UCSD-AML1 (cell line): Measurements from ENCODE around the gene NPIPB8.
"Not testable (repeated sequence)": the region's sequence is repeated elsewhere in the genome, so short reads cannot be mapped to it uniquely, and the experiment has no call there.

ENCODE experiments used
- DNase-seq: peaks from one replicate; lab custom pipeline; 2025; ENCODE audit not compliant: unreplicated experiment; lab: John Stamatoyannopoulos, UW

NPIPB8 gene

DNA sequence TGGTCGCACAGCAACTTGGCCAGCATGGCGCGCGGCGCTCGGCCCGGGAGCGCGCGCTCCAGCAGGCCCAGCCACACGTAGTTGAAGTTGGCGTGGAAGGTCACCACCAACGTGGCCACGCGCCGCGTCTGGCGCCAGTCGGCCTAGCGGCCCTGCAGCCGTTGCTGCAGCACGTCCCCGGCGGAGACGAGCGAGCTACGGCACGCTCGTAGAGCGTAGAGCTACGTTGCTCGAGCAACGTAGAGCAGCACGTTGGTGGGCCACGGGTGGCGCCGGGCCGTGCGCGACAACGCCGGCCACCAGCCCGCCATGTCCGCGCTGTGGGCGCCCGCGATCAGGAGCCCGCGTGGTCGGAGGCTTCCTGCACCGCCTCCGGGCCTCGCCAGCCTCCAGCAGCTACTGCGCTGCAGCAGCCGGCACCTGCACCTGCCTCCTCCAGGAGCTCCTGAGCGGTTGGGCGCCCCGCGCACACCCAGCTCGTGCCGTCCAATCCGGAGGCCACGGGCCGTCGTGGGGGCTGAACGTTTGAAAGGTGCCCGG lies 14.6 kb upstream of the NPIPB8 start:
- peak; percentile 79 for DNase-seq

DNA sequence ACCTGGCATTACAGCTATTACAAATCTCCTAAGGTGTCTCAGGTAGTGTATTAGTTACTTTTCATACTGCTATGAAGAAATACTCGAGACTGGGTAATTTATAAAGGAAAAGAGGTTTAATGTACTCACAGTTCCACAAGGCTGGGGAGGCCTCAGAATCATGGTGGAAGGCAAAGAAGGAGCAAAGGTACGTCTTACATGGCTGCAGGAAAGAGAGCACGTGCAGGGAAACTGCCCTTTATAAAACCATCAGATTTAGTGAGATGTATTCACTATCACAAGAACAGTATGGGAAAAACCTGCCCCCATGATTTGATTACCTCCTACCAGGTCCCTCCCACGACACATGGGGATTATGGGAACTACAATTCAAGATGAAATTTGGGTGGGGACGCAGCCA lies 7.0 kb upstream of the NPIPB8 start:
- not testable (repeated sequence) for DNase-seq

DNA sequence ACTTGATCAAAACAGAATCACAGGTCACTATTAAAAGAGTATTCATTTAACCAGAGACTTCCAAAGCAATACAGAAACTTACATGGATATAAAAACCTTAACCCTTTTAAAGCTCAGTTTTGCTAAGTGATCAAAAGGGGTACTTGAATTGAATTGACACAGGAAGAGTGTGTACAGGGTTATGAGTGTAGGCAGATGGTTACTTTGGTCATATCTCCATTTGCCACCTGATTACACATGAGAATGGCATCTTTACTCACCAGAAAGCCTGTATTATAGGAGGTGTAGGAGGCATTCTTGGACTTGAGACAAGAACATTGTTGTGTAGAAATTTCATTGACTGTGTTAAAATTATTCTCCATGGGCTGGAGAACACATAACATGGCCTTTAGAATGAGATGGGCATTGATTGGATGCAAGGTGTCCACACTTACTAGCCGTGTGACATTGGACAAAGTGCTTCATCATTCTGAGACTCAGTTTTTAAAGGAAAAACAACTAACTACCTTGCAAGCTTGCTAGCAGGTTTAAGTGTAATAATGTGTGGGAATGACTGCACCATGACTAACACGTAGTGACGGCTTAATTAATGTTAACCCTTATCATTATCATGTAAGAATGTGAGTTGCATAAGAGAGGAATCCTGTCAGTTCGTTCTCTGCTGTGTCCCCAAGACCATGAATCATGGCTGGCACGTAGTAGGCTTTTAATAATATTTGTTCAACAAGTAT lies 1.6 kb upstream of the NPIPB8 start:
- not testable (repeated sequence) for DNase-seq

DNA sequence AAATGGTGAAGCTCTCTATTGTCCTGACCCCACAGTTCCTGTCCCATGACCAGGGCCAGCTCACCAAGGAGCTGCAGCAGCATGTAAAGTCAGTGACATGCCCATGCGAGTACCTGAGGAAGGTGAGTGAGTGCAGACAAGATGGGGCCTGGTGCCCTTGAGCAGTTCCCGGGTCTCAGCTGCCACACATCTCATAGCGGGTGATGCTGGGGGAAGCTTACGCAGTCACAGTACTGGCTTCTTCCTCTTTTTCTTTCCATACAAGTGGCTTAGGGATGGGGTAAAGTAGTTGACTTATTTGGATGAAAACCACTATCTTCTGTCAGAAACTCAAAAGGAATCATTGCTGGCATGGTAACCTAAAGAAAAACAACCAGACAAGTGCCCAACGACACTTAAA lies 494 bp downstream of the NPIPB8 start:
- not testable (repeated sequence) for DNase-seq

DNA sequence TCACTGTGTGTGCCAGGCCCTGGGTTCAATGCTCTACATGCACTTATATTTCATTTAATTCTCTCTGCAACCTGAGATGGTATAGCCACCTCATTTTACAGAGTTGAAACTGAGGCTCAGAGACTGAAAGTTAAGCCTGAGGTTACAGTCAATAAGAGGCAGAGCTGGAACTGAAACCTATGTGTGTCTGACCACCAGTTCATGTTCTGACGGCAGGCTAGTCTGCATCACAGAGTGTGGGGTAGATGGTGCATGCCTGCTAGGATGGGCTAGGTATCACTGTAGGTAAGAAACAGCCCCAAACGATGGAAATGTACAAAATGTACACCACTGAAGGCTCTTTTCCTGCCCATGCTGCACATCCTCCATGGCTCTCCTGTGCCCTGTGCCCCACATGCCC lies 2.1 kb downstream of the NPIPB8 start:
- not testable (repeated sequence) for DNase-seq

DNA sequence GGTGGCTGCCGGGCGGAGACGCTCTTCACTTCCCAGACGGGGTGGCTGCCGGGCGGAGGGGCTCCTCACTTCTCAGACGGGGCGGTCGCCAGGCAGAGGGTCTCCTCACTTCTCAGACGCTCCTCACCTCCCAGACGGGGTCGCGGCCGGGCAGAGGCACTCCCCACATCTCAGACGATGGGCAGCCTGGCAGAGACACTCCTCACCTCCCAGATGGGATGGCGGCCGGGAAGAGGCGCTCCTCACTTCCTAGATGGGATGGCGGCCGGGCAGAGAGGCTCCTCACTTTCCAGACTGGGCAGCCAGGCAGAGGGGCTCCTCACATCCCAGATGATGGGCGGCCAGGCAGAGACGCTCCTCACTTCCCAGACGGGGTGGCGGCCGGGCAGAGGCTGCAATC lies 28.4 kb downstream of the NPIPB8 start:
- DNase-seq, result not testable (repeated sequence)

DNA sequence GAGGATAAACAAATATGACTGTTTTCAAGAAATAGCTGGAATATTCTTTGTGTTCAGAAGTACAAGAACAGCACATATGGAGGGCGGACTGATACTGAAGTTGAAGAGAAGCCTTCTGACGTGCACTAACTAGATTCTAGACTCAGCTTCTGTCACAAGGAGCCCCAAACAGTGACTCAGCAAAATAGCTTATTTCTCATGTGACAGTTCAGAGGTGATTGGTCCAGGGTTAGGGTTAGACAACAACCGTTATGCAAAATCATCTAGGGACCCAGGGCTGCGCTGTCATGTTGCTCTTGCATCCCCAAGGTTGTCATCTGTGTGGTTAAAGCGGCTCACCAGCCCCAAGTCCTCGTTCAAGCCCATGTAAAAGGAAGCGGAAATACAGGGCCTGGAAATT lies 29.6 kb downstream of the NPIPB8 start:
- DNase-seq, result not testable (repeated sequence)

DNA sequence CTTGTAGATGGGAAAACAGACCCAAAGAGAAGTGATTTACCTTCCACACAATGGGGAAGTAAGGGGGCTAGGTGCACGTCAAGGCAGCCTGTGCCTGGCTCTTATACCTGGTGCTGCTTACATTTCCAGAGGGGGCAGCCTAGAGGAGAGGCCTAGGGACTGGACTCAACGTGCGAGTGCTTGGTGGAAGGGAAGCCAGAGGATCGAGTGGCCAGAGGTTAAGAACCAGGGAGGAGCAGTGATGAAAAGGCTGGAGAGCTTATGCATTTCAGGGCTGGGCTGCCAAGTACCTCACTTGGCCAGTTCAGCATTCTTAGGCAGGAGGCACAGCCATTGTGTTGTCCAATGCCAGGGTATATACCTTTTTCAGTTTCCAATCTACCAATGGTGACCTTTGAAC lies 30.3 kb downstream of the NPIPB8 start:
- not testable (repeated sequence) for DNase-seq

DNA sequence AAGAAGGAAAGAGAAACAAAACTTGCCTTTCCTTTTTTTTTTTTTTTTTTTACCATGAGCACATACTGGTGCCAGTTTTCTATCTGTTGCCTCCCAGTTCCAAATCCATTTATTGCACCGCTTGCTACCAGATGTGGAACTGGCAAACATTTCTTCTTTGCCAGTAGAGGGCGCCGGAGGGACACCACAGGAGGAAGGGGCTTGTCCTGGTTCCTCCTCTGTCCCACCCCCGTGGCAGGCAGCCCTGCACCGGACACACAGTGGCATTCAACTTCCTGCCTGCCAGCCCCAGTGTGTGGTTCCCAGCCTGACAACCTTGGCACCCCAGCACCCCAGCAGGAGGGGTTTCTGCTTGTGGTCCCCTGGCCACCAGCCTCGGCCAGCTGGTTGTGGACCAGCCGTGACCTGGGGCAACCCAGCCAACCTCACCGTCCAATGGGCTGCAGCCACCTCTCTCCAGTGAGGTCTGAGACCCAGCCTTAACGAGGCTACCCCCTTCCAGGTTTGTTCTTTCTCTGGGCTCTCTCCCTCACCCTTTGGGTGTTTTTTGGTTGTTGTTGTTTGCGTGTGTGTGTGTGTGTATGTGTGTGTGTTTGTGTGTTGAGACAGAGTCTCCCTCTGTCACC lies 50.6 kb downstream of the NPIPB8 start:
- DNase-seq, result not testable (repeated sequence)

DNA sequence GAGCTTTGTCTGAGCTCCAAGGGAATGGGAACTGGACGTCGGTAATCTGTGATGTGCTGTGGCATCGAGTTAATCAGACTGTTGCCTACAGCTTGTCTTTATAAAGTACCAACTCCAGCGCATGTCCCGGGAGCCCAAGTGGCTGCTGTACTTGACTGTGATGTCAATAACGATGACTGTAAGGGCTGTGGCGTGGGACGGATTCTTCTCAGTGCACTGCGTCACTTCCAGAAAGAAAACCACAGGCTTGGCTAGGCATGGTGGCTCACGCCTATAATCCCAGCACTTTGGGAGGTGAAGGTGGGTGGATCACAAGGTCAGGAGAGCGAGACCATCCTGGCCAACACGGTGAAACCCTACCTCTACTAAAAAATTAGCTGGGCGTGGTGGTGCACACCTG lies 51.6 kb downstream of the NPIPB8 start:
- not testable (repeated sequence) for DNase-seq

DNA sequence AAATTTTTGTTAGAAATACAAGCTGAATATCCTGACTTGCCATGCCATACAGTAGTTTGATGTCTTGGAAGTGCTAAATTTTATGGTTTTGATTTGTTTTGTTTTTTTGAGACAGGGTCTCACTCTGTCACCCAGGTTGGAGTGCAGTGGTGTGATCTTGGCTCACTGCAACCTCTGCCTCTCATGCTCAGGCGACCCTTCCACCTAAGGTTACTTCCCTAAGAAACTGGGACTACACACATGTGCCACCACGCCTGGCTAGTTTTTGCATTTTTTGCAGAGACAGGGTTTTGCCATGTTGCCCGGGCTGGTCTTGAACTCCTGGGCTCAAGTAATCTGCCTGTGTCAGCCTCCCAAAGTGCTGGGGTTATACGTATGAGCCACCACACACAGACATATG lies 53.9 kb downstream of the NPIPB8 start:
- DNase-seq, result not testable (repeated sequence)

DNA sequence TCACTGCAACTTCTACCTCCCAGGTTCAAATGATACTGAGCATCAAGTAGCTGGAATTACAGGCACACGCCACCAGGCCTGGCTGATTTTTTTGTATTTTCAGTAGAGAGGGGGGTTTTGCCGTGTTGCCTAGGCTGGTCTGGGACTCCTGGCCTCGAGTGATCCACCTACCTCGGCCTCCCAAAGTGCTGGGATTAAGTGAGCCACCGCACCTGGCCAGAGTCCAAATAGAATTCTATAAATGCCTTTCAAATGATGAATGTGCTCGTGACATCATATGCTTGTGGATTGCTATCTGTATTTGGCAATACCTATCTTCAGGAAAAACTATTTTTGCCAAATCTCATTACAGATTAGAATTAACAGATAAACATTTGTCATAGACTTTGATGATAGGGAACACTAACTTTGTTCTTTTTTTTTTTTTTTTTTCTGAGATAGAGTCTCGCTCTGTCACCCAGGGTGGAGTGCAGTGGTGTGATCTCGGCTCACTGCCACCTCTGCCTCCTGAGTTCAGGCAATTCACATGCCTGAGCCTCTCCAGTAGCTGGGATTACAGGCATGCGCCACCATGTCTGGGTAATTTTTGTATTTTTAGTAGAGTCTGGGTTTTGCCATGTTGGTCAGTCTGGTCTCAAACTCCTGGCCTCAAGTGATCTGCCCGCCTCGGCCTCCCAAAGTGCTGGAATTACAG lies 55.5 kb downstream of the NPIPB8 start:
- not testable (repeated sequence) for DNase-seq

DNA sequence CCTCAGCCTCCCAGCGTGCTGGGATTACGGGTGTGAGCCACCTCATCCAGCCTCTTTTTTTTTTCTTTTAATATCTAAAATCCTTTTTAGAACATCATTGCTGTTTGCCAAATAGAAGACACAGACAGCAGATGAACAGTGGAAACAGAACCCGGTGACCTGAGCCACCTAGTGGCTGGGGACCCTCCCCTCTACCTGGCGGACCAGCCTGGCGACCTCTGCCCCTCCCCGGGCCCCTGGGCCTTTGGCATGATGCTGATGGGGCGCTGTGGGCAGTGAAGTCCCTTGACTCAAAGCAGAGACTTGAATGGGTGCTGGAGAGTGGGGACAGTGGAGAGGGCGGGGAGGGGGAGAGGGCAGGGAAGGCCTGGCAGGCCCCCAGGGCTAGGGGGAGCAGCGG lies 61.9 kb downstream of the NPIPB8 start:
- DNase-seq, result not testable (repeated sequence)

DNA sequence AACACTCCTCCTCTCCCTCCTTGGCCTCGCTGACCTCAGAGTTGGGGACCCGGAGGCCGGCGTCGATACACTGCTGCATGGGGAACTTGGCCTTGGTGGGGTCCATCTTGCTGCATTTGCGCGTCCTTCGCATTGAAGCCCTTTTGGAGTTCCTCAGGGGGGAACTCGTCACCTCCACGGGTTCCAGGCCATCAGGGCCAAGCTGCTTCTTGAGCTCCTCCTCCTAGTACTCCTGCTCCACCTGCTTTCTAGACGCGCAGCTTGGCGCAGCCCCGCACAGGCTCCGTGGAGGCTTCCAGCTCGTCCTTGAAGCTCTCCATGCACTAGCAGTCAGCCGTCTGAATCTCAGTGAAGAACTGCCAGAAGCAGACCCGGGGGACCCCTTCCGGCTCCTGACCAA lies 62.5 kb downstream of the NPIPB8 start:
- DNase-seq, result not testable (repeated sequence)

DNA sequence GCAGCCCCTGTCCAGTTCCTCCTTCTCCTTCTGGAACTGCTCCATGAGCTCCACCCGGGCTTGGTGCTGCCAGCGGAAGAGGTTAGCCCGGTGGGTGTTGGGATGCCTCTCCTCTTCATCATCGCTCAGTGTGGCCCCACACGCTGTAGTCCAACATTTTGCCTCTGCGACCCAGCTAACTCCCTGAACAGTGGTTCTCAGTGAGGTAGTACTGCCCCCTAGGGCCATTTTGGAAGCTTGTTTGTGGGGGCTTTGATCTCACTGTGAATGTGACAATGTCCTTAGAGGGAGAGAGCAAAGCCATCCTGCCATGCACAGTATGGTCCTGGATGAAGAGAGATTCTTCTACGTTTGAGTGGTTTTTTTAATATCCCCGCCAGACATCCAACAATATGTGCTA lies 63.5 kb downstream of the NPIPB8 start:
- DNase-seq, result not testable (repeated sequence)

DNA sequence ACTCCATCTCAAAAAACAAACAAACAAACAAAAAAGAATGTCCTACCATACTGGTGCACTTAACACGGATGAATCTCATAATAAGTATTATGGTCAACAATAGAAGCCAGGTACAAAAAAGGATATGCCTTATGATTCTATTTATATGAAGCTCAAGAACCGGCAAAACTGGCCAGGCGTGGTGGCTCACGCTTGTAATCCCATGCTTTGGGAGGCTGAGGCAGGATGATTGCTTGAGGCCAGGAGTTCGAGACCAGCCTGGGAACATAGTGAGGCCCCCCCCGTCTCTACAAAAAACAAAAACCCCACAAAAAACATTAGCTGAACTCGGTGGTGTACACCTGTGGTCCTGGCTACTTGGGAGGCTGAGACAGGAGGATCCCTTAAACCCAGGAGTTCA lies 66.4 kb downstream of the NPIPB8 start:
- not testable (repeated sequence) for DNase-seq
